HEK293 (cell line): ENCODE results near the gene RPS15.
A peak's percentile ranks its signal among the peaks of the same experiment; 100 is the strongest.

Experiments used
- BCL6B ChIP-seq: fragments of 450-650 bp; formaldehyde crosslinking; IDR thresholded peaks from 2 replicates; pipeline ENCODE4 v1.5.1; 2017; ENCODE audit warnings: missing biosample characterization, missing genetic modification characterization
- EGR2 ChIP-seq: fragments of 450-650 bp; formaldehyde crosslinking; IDR thresholded peaks from 2 replicates; pipeline ENCODE4 v1.5.1; 2016; ENCODE audit warnings: low read depth, missing biosample characterization, missing genetic modification characterization
- GLIS2 ChIP-seq: fragments of 450-650 bp; formaldehyde crosslinking; IDR thresholded peaks from 2 replicates; pipeline ENCODE4 v1.5.1; 2016; ENCODE audit warnings: missing biosample characterization, missing genetic modification characterization
- KLF10 ChIP-seq: fragments of 450-650 bp; IDR thresholded peaks from 2 replicates; pipeline ENCODE4 v1.5.1; 2018; ENCODE audit warnings: missing biosample characterization, mild to moderate bottlenecking, missing genetic modification characterization
- KLF16 ChIP-seq: fragments of 450-650 bp; formaldehyde crosslinking; IDR thresholded peaks from 2 replicates; pipeline ENCODE4 v1.5.1; 2017; ENCODE audit warnings: missing biosample characterization, missing genetic modification characterization
- KLF7 ChIP-seq: fragments of 450-650 bp; formaldehyde crosslinking; IDR thresholded peaks from 2 replicates; pipeline ENCODE4 v1.5.1; 2016; ENCODE audit warnings: missing biosample characterization, missing genetic modification characterization, borderline replicate concordance
- KLF8 ChIP-seq: fragments of 450-650 bp; formaldehyde crosslinking; IDR thresholded peaks from 2 replicates; pipeline ENCODE4 v1.5.1; 2016; ENCODE audit warnings: missing biosample characterization, missing genetic modification characterization
- OVOL3 ChIP-seq: fragments of 450-650 bp; formaldehyde crosslinking; IDR thresholded peaks from 2 replicates; pipeline ENCODE4 v1.5.1; 2016; ENCODE audit warnings: missing biosample characterization, missing genetic modification characterization
- SP2 ChIP-seq: fragments of 450-650 bp; formaldehyde crosslinking; IDR thresholded peaks from 2 replicates; pipeline ENCODE4 v1.5.1; 2016; ENCODE audit warnings: missing biosample characterization, missing genetic modification characterization
- ZBTB17 ChIP-seq: fragments of 450-650 bp; formaldehyde crosslinking; IDR thresholded peaks from 2 replicates; pipeline ENCODE4 v1.5.1; 2016; ENCODE audit warnings: missing biosample characterization, missing genetic modification characterization
- ZBTB8A ChIP-seq: fragments of 450-650 bp; formaldehyde crosslinking; IDR thresholded peaks from 2 replicates; pipeline ENCODE4 v1.5.1; 2016; ENCODE audit warnings: missing biosample characterization, missing genetic modification characterization
- ZFHX2 ChIP-seq: fragments of 450-650 bp; formaldehyde crosslinking; conservative IDR thresholded peaks from 2 replicates; pipeline ENCODE4 v1.5.1; 2016; ENCODE audit warnings: missing biosample characterization, missing genetic modification characterization
- ZFP41 ChIP-seq: fragments of 450-650 bp; formaldehyde crosslinking; IDR thresholded peaks from 2 replicates; pipeline ENCODE4 v1.5.1; 2016; ENCODE audit warnings: missing biosample characterization, missing genetic modification characterization, borderline replicate concordance
- ZNF112 ChIP-seq: fragments of 450-650 bp; formaldehyde crosslinking; IDR thresholded peaks from 2 replicates; pipeline ENCODE4 v1.5.0; 2017; ENCODE audit warnings: missing biosample characterization, missing genetic modification characterization
- ZNF121 ChIP-seq: fragments of 450-650 bp; formaldehyde crosslinking; IDR thresholded peaks from 2 replicates; pipeline ENCODE4 v1.5.1; 2016; ENCODE audit warnings: missing biosample characterization, missing genetic modification characterization
- ZNF2 ChIP-seq: fragments of 450-650 bp; formaldehyde crosslinking; IDR thresholded peaks from 2 replicates; pipeline ENCODE4 v1.5.1; 2016; ENCODE audit warnings: missing biosample characterization, missing genetic modification characterization
- ZNF223 ChIP-seq: fragments of 450-650 bp; formaldehyde crosslinking; IDR thresholded peaks from 2 replicates; pipeline ENCODE4 v1.5.1; 2016; ENCODE audit warnings: missing biosample characterization, missing genetic modification characterization
- ZNF324 ChIP-seq: fragments of 450-650 bp; formaldehyde crosslinking; IDR thresholded peaks from 2 replicates; pipeline ENCODE4 v1.5.1; 2016; ENCODE audit warnings: missing biosample characterization, missing genetic modification characterization
- ZNF341 ChIP-seq: fragments of 450-650 bp; formaldehyde crosslinking; IDR thresholded peaks from 2 replicates; pipeline ENCODE4; 2016; ENCODE audit warnings: low read depth, missing biosample characterization, missing genetic modification characterization
- ZNF514 ChIP-seq: fragments of 450-650 bp; formaldehyde crosslinking; IDR thresholded peaks from 2 replicates; pipeline ENCODE4 v1.5.1; 2016; ENCODE audit warnings: missing biosample characterization, missing genetic modification characterization
- ZNF529 ChIP-seq: fragments of 450-650 bp; formaldehyde crosslinking; IDR thresholded peaks from 2 replicates; pipeline ENCODE4 v1.5.1; 2017; ENCODE audit warnings: missing genetic modification characterization, missing biosample characterization; ENCODE audit not compliant: insufficient replicate concordance
- ZNF530 ChIP-seq: fragments of 450-650 bp; formaldehyde crosslinking; IDR thresholded peaks from 2 replicates; pipeline ENCODE4 v1.5.1; 2016; ENCODE audit warnings: low read depth, missing biosample characterization, missing genetic modification characterization
- ZNF560 ChIP-seq: fragments of 450-650 bp; formaldehyde crosslinking; IDR thresholded peaks from 2 replicates; pipeline ENCODE4 v1.5.1; 2017; ENCODE audit warnings: missing biosample characterization, missing genetic modification characterization, borderline replicate concordance
- ZNF610 ChIP-seq: fragments of 450-650 bp; formaldehyde crosslinking; IDR thresholded peaks from 2 replicates; pipeline ENCODE4 v1.5.1; 2016; ENCODE audit warnings: missing biosample characterization, missing genetic modification characterization, borderline replicate concordance
- ZNF621 ChIP-seq: fragments of 450-650 bp; formaldehyde crosslinking; IDR thresholded peaks from 2 replicates; pipeline ENCODE4 v1.5.1; 2017; ENCODE audit warnings: missing biosample characterization, missing genetic modification characterization
- ZNF623 ChIP-seq: fragments of 450-650 bp; formaldehyde crosslinking; IDR thresholded peaks from 2 replicates; pipeline ENCODE4 v1.5.1; 2016; ENCODE audit warnings: missing biosample characterization, missing genetic modification characterization
- ZNF658 ChIP-seq: fragments of 450-650 bp; formaldehyde crosslinking; IDR thresholded peaks from 2 replicates; pipeline ENCODE4; 2016; ENCODE audit warnings: missing biosample characterization, missing genetic modification characterization
- ZNF747 ChIP-seq: fragments of 450-650 bp; formaldehyde crosslinking; IDR thresholded peaks from 2 replicates; pipeline ENCODE4 v1.5.1; 2016; ENCODE audit warnings: missing biosample characterization, missing genetic modification characterization
- TF ChIP-seq, protein P1 (sequence below): fragments of 450-650 bp; IDR thresholded peaks from 2 replicates; pipeline ENCODE4 v1.5.1; 2018; ENCODE audit warnings: missing biosample characterization, missing genetic modification characterization
- TF ChIP-seq, protein P2 (sequence below): fragments of 450-650 bp; formaldehyde crosslinking; IDR thresholded peaks from 2 replicates; pipeline ENCODE4 v1.5.1; 2016; ENCODE audit warnings: missing biosample characterization, missing genetic modification characterization
- TF ChIP-seq, protein P3 (sequence below): fragments of 450-650 bp; formaldehyde crosslinking; IDR thresholded peaks from 2 replicates; pipeline ENCODE4 v1.5.1; 2016; ENCODE audit warnings: missing biosample characterization, missing genetic modification characterization
- TF ChIP-seq, protein P4 (sequence below): fragments of 450-650 bp; formaldehyde crosslinking; IDR thresholded peaks from 2 replicates; pipeline ENCODE4 v1.5.1; 2017; ENCODE audit warnings: missing biosample characterization, mild to moderate bottlenecking, missing genetic modification characterization, moderate library complexity

Gene RPS15

DNA sequence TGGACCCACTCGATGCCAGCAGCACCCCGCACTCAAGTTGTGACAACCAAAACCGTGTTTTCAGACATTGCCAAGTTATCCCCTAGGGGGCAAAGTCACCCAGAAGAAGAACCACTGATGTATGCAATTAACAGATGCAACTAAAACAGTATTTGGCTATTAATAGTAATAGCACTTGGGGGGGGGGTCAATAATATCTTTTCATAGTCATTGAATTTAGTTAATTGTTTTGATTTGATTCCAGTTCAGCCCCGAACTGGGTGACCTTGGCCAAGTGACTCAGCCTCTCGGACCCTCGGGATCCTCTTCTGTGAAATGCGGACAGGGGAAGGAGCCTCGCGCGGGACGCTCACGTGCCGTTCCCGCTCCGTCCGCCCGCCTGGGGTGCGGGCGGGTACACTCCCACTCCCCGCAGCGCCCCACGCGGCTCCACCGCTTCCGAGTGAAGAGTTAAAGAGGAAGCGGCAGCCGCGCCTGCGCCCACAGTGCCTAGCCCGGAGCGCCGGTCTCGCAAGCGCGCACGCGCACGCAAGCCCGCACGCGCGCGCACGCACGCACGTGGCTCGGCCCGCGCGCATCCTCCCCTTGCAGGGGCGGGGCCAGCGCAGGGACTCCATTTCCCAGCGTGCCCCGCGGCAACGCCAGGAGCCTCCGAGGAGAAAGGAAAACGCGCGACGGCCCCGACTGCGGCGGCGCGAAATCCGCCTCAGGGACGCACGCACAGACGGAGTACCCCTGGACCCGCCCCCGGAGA lies 31.2 kb upstream of the RPS15 start (continued):
- TF ChIP-seq ZNF621 (tag by site-specific recombination) (no peak), ZNF121 (tag by site-specific recombination) (peak; percentile 48; the same call in 1 of the 2 replicates), ZNF610 (tag by site-specific recombination) (no peak), ZNF223 (no peak), SP2 (tag by site-specific recombination) (peak; percentile 88), ZNF341 (tag by site-specific recombination) (peak; percentile 34), EGR2 (tag by site-specific recombination) (peak; percentile 80), KLF7 (tag by site-specific recombination) (peak; percentile 12; the same call in 1 of the 2 replicates), ZBTB8A (peak; percentile 83), KLF16 (tag by site-specific recombination) (0 out of 2 replicates have a peak, but pooled peaks have one; percentile 13), ZNF2 (0 out of 2 replicates have a peak, but pooled peaks have one; percentile 40), KLF10 (0 out of 2 replicates have a peak, but pooled peaks have one; percentile 66), ZNF747 (no peak), OVOL3 (tag by site-specific recombination) (no peak), ZNF658 (tag by site-specific recombination) (no peak), BCL6B (tag by site-specific recombination) (no peak), ZNF514 (tag by site-specific recombination) (no peak), ZBTB17 (tag by site-specific recombination) (peak; percentile 62; the same call in 1 of the 2 replicates), ZNF623 (tag by site-specific recombination) (no peak), ZNF529 (tag by site-specific recombination) (no peak), ZNF112 (no peak), KLF8 (0 out of 2 replicates have a peak, but pooled peaks have one; percentile 53), ZNF324 (tag by site-specific recombination) (peak; percentile 71; the same call in 1 of the 2 replicates), ZFHX2 (tag by site-specific recombination) (peak; percentile 92), ZFP41 (tag by site-specific recombination) (no peak), ZNF530 (tag by site-specific recombination) (no peak), GLIS2 (peak; percentile 77; the same call in 1 of the 2 replicates), ZNF560 (tag by site-specific recombination) (no peak)
- TF ChIP-seq, protein P1, sequence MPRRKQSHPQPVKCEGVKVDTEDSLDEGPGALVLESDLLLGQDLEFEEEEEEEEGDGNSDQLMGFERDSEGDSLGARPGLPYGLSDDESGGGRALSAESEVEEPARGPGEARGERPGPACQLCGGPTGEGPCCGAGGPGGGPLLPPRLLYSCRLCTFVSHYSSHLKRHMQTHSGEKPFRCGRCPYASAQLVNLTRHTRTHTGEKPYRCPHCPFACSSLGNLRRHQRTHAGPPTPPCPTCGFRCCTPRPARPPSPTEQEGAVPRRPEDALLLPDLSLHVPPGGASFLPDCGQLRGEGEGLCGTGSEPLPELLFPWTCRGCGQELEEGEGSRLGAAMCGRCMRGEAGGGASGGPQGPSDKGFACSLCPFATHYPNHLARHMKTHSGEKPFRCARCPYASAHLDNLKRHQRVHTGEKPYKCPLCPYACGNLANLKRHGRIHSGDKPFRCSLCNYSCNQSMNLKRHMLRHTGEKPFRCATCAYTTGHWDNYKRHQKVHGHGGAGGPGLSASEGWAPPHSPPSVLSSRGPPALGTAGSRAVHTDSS (tag by site-specific recombination) = no peak
- TF ChIP-seq, protein P2, sequence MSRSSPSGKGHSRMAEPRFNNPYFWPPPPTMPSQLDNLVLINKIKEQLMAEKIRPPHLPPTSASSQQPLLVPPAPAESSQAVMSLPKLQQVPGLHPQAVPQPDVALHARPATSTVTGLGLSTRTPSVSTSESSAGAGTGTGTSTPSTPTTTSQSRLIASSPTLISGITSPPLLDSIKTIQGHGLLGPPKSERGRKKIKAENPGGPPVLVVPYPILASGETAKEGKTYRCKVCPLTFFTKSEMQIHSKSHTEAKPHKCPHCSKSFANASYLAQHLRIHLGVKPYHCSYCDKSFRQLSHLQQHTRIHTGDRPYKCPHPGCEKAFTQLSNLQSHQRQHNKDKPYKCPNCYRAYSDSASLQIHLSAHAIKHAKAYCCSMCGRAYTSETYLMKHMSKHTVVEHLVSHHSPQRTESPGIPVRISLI (tag by site-specific recombination) = no peak
- TF ChIP-seq, protein P3, sequence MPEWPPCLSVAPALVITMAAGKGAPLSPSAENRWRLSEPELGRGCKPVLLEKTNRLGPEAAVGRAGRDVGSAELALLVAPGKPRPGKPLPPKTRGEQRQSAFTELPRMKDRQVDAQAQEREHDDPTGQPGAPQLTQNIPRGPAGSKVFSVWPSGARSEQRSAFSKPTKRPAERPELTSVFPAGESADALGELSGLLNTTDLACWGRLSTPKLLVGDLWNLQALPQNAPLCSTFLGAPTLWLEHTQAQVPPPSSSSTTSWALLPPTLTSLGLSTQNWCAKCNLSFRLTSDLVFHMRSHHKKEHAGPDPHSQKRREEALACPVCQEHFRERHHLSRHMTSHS (tag by site-specific recombination) = no peak
- TF ChIP-seq, protein P4, sequence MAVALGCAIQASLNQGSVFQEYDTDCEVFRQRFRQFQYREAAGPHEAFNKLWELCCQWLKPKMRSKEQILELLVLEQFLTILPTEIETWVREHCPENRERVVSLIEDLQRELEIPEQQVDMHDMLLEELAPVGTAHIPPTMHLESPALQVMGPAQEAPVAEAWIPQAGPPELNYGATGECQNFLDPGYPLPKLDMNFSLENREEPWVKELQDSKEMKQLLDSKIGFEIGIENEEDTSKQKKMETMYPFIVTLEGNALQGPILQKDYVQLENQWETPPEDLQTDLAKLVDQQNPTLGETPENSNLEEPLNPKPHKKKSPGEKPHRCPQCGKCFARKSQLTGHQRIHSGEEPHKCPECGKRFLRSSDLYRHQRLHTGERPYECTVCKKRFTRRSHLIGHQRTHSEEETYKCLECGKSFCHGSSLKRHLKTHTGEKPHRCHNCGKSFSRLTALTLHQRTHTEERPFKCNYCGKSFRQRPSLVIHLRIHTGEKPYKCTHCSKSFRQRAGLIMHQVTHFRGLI (tag by site-specific recombination) = peak; percentile 44; the same call in 1 of the 2 replicates
